Measurements from ENCODE around the gene ATP6V0D1.

The ATP6V0D1 gene

DNA sequence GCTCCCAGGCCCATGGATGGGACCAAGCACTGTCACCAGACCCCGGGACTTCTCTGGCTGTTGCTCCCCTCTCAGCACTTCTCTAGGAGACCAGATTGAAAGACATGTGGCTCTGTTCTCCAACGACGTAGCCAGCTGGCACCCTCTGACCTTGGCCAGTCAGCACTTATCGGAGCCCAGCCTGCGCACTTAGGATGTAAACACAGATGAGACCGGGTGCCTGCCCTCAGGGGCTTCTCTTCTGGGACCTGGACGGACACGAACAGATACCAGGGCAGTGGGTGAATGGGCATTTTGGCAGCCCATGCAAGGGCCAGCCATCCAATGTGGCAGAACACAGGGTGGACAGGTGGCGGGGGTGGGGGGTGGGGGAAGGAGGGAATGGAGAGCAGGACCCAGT is 71.3 kb downstream of the ATP6V0D1 start:
- DNase-seq (ENCODE audit: low read depth in 4 of 4, low spot score in 1 of 4), result no peak

DNA sequence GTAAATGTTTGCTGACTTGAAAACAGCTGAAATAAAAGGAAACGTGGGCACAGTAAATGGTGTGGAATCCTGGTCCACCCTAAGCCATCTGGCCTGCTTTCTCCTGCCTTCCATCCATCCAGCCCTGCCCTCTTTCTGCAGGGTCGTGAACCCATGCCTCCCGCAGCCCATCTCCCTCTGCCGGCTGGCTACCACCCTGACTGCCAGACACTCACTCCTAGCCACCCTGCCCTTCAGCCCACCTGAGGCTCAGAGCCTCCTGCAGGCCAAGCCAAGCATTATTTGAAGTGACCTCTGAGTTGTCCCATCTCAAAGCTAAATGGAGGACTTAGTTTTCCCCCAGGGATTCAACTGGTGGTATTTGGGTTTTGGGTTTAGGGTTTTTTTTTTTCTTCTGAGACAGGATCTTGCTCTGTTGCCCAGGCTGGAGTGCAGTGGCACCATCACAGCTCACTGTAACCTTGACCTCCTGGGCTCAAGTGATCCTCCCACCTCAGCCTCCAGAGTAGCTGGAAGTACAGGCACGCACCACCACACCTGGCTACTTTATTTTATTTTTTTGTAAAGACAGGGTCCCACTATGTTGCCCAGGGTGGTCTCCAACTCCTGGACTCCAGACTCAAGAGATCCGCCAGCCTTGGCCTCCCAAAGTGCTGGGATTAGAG is 73.0 kb downstream of the ATP6V0D1 start:
- no peak for DNase-seq (ENCODE audit: low read depth in 4 of 4, low spot score in 1 of 4)

DNA sequence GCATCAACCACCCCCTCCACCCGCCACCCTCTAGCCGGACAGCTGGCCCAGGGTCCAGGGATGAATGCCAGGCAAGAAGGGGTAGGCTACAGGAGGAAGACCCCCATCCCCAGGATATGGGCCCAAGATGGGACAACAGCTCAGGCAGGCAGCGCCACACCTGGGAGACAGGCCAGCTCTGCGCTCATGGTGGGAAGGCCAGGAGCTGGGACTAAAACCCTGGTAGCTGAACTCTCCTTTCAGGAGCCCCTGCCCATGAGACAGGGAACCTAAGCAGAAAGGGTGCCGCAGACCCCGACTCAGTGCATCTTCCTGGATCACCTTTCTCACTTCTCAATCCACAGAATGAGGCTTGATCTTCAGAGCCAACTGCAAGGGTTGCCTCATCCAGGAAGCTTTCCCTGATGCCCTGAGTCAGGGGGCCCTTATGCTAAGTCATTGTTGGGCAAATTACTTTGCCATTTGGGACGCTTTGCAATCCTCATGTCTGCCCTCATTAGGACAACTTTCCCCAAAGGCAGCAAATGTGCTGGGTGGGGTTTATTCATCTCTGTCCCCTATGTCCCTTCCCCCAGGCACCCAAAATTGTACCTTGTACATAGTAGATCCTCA is 73.7 kb downstream of the ATP6V0D1 start:
- DNase-seq (ENCODE audit: low read depth in 4 of 4, low spot score in 1 of 4), result no peak

DNA sequence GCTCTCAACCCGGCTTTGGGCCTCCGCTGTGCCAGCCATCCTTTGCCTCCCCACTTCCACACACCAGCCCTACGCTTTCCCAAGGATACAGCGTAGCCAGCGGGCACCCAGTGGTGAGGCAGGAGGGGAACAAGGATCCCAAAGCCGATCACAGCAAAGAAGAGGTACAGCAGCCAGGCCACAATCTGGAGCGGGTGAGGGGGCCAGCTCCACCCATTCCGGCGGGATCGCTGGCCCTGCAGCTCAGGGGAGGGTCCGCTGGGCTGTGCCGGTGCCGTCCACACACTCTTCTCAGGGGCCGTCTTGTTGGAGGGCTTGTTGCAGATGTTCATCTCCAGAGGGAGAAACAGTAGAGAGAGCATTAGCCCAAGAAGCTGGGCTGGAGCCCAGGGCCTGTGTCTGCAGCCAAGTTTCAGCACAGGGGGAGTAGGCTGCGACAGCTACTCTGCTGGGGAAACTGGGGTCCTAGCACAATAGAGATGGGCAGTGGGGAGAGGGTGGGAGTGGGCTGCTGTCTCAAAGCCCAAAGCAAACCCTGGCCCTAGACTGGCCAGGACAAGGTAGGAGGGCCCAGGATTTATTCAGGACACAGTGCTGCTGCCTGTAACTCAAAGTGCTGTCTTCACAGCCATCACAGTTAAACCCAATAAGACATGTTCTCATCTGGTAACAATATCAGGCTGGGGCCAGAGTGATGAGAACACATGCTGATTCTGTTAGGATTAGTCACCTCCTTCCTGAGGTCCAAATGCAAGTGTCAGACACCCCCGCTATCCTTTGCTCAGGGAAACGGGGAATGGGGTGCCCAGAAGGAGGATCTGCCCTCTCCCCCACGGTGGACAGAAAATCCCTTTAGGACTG is 74.6 kb downstream of the ATP6V0D1 start:
- DNase-seq (ENCODE audit: low read depth in 4 of 4, low spot score in 1 of 4), result no peak

DNA sequence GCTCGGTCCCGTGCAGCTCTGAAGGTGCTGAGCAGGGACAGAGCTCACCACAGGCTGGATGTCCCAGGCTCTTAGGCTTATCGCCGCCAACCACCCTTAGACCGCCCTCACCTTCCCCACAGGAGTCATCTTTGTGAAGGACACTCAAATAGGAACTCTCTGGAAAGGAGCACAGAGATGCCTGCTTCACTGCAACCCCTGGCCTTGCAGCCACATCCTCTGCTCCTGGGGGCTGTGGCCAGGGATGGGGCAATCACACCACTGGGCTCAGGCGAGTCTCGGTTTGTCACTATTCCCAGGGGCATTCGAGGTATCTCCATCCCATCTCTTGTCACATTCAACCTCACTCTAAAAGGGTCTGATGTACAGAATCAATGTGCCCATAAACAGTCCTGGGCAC is 75.6 kb downstream of the ATP6V0D1 start:
- DNase-seq (ENCODE audit: low read depth in 4 of 4, low spot score in 1 of 4), result no peak

DNA sequence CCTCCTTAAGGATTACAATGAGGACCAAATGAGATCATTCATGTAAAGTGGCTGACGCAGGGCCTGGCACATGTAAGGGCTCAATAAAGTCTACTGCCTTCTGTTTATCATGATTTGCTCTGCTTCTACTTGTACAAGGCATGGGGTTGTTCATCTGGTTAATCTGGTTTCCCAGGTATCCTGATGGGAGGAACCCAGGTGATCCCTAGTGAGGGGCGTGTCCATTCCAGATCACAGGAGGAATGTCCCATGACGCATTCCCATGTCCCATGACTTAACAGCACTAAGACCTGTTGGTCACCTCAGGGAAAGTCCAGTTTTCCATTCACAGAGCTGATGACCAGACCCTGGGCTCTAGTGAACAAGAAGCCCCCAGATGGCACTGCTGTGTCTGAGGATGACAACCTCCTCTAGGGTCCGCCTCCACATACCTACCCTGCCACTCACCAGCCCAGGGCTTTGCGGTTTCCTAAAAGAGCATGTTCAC is 76.2 kb downstream of the ATP6V0D1 start:
- no peak for DNase-seq (ENCODE audit: low read depth in 4 of 4, low spot score in 1 of 4)

DNA sequence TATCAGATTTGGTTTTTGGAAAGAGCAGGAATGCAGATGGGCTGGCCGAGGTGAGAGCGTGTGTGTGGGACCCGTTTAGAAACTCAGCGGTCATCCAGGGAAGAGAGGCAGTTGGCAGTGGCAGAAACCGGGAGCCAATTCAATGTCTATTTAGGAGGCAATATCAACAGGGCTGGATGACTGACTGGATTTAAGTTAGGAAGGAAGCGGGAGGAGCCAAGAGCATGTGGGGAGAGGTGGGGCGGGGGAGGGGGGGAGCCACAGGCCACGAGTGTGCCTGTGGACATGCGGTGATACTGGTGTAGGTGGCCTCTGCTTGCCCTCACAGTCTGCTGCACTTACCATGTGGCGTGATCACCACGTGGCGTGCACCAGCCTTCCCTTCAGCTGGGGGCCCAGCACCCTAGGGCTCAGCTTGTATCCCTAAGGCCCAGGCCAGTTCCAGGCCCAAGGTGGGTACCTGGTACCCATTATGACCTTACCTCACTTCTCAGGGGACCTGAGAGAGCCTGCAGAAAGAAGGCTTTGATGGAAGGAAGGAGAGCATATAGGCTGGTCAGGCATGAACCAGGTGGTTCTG is 76.9 kb downstream of the ATP6V0D1 start:
- no peak for DNase-seq (ENCODE audit: low read depth in 4 of 4, low spot score in 1 of 4)

DNA sequence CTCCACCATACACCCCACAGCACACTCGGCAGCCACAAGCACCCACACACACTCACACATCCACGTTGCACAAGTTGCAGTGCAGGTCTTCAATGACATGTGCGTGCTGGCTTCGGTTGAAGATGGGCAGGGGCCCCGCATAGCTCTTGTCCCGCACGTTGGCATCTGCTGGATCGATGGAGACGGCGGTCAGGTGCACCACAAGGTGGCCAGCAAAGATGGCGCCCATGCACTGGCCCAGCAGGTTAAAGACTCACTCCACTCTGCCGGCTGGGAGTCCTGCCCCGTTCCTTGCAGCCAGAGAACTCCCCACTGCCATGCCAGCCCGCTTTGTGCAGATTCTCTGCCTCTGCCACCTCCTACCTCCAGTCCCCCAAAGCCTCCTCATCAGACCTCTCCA is 80.1 kb downstream of the ATP6V0D1 start:
- DNase-seq (ENCODE audit: low read depth in 4 of 4, low spot score in 1 of 4), result no peak

DNA sequence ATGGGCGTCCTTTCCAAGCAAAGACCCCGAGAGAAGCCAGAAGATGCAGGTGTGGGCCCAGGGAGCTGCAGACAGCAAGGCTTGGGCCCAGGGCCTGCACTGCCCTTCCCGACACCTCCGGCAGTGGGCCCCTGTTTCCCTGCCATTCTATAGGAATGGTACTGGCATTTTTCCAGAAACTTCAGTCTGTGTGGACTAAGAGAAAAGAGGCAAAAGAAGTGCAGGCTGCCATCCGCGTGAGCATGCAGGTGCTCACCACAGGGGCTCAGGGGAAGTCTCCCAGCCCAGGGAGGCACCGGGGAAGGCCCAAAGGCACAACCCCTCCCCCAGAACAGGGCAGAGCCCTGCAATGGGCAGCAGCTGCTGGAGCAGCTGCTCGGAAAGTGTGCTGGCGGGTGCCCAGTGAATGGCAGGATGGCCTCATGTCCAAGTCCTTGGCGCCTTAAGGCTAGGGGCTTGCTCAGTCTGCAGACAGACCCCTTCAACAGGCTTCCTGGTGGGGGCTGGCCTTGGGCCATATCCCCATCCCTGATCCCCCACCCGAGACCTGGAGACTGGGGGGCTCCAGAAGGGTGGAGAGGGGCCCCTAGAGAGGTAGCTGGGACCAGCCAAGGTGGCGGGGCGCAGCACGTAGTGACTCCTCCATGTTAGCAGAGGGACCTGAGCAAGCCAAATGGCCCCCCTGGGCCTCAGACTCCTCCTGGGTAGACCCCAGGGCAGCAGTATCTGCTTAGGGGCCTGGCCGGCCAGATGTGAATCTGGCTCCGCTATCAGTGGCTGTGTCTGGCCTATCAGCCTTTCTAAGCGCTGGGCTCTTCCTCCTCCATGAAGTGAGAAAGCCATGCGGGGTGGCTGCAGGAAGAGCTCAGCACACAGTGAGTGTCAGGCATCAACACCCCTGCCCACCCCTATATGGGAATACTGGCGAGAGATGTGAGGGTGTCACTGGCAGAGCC is 80.9 kb downstream of the ATP6V0D1 start:
- no peak for DNase-seq (ENCODE audit: low read depth in 4 of 4, low spot score in 1 of 4)

DNA sequence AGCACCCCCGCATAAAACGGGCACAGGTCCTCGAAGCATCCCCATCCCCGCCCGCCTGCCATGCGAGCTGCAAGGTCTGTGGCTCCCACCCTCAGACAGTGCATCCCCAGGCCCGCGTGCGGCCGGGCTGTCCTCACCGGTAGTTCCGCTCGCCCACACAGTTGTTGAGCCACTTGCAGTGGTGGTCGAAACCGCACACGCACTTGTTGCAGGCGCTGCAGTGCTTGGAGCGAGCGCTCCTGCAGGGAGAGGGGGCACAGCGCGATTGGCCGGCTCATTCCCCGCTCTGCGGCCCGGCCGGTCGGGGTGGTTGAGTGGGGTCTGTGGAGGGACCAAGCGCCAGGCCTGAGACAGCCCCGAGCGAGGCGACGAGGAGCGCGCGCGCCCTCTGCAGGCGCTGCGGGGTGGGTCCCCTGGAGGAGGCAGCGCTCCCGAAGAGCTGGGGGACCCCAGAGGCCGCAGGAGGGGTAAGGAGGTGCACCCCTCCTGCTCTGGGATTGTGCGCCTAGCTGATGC is 81.7 kb downstream of the ATP6V0D1 start:
- peak in 3 of 4 experiments; percentile 33 to 46 (median 37) for DNase-seq (ENCODE audit: low read depth in 4 of 4, low spot score in 1 of 4)

DNA sequence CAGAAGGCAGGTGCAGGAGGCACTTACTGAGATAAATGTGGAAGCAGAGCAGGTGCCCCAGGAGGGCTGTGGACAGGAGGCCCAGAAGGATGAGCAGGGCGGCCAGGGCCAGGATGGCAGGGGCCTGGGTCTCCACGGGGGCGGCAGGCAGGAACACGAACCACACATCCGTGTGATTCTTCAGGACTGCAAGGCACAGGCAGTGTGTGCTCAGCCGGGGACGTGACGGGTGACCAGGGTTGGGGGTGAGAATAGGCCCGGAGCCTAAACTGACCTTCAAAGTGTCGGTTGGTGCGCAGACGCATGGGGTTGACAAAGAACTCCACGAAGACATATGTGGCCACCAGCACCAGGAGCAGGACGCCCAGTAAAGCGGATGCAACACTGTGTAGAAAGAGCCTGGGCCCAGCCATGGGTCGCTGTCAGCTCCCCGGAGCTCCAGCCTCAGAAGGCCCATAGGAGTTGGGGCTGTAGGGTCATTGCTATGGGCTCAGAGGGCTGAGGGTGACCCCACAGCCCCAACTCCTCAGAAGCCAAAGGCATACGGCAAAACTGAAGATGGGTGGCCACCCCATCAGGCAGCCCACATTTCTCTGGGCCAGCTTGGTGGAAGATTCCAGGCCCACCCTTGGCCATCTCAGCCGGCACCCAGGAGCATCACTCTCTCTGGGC is 82.3 kb downstream of the ATP6V0D1 start:
- DNase-seq (ENCODE audit: low read depth in 4 of 4, low spot score in 1 of 4), result no peak

DNA sequence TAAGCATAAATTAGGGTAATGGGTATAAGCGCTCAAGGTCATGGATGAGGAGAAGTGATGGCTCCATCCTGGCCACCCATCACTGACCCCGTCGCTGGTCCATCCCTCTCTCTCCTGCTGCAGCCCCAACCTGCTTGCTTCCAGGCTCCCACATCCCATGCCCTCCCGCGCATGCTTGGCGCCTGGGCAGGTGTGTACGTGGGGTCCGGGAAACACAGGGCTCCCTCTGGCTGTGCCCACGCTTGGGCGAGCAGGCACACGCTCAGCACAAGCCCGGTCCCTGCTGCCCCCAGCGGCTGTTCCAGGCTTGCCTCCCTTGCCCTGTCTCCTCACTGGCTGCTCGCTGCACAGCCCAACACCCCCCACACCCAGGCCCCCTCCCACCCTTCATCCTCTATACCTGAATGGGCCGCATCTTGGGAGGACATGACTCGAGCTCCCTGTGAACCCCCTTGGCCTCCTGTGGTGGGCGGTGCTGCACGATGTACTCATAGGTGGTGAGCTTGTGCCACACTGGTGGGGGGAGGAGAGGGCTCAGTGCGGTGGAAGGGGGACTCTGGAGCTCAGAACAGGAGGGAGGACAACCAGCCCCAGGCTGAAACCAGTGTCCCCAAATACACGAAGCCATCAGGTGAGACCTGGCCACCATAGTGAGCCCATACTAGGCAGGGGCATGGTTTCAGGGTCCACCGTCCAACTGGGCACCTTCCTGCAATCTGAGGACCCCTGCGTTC is 83.0 kb downstream of the ATP6V0D1 start:
- no peak for DNase-seq (ENCODE audit: low read depth in 4 of 4, low spot score in 1 of 4)

DNA sequence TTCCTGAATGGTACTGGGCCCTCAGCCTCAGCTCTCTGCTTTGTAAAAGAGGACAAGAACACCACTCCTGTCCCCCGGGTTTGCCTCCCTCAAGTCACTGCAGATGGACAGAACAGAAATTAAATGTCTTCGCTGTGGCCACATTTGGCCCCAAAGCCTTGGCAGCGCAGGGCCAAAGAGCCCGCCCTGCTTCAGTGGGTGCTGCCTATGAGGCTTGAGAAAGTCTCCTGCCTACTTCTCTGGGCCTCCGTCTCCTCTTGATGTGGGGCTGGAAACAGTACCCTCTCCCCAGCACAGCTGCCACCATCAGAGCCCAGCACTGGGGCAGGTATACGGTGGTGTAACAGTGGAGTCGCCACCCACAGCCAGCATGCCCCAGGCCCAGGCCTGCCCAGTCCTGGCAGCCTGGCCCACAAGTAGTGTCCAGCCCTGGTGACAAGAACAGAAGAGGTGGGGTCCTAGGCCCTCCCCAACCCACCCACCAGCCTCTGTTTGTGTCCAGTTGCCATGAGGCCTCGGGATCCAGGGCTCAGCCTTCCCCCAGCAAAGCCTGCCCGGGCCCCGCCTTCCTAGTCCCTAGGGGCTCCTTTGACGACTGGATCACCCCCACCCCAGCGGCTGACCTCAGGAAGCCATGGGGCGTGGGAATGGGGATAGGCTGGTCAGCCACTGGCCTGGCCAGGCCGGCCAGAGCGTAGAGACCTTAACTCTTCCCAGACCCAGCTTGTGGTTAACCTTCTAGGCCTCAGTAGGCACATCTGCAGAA is 83.7 kb downstream of the ATP6V0D1 start:
- DNase-seq (ENCODE audit: low read depth in 4 of 4, low spot score in 1 of 4), result no peak

DNA sequence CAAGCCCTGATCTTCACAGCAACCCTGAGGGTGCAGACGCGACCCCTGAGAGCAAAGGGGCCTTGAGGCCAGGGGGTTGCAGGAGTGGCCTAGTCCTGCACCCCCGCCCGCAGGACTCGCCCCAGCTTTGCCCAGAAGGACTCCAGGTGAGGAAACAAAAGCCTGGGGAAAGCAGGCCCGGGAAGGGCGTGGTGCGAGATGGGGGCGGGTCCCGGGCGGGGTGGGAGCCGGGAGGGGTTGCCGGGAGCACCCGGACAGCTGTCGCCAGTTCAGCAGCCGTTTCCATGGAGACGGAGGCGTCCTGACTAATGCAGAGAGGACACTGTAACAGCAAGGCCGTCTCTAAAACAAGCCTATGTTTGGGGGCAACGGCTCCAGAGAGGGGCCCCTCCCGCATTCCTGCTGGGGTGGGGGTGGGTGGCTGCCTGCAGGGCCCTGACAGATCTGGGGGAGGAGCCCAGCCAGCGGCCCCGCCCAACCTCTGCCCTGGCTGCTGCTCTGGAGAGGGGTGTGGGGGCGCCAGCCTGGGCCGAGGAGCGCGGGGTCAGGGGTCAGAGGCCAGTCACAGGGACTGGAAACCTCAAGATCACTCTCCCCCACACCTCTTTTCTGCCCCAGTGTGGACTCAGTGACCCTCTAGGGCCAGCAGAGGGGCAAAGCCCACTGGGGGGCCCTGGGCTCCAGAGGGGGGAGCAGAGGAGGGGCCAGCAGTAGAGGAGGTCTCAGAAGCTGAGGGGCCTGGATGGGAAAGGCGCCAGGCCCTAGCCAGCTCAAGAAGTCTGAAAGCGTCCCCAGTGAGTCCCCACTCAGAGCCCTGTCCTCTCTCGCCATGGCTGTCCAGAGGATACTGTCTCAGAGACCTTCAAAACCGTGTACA is 84.6 kb downstream of the ATP6V0D1 start:
- DNase-seq (ENCODE audit: low read depth in 4 of 4, low spot score in 1 of 4), result no peak

DNA sequence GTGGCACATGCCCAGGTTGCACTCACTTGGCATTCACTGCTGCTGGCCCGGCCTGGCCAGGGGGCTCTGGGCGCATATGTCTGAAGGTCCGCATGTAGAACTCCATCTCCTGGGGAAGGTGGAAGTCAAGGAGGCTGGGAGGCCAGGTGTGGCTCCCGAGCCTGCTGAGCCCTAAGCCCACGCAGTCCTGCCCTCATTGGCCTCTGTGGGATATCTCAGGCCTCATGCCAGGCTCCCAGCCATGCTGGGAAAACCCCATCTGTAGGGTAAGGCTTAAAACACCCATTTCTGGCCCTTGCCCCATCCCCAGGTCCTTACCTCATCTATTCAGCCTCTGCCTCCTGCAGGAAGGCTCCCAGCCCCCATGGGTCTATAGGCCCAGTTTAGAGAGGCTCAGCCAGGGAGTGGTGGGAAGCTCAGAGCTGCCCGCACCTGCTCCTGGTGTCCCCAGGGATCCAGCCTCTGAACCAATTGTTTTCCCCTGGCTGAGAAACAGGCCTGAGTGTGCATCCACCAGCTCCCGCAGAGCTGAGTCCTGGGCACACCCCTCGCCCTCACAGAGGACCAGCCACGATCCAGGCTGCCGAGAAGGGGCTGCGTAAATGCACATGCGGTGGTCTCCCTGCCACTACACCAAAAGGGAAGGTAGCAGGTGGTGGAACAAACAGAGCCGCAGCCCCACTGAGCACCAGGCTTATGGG is 85.3 kb downstream of the ATP6V0D1 start:
- no peak for DNase-seq (ENCODE audit: low read depth in 4 of 4, low spot score in 1 of 4)

DNA sequence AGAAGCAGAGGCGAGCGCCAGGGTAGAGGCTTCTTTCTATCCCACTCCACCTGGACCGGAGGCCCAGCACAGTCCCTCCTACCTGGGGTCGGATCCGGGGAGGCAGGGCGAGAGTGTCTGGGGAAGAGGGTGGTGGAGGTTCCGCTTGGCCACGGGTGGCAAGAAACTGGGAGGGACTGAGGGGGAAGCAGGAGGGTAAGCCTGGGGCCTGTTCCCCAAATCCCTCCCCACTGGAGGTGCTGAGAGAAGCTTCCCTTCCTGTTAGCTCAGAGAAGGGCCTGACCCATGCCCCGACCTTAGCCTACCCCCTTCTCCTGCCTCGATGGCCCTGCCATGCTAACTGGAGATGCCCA is 85.9 kb downstream of the ATP6V0D1 start:
- no peak for DNase-seq (ENCODE audit: low read depth in 4 of 4, low spot score in 1 of 4)

Data from stimulated activated CD4-positive, alpha-beta T cell treated with anti-CD3 and anti-CD28 coated beads, Interleukin-1b, Interleukin-23, amount 100 ng/mL, for 24 hours (primary cell).